Small intestine (tissue), 7 donors: ENCODE results near the gene SLC9A2. TPM values are rescaled to one million over a fixed set of nuclear protein-coding genes. Genes with fewer than 3 reads are reported as not detected.

Experiments used
- DNase-seq, 2 donors: peaks; one replicate each; pipeline versions ENCODE4 v3.0.0 to v3.0.0-alpha.2; 2013
- FAIRE-seq: peaks from 2 replicates; lab custom pipeline; 2012; peaks lifted over from hg19 to GRCh38; lab: Jason Lieb, UNC
- H3K27ac ChIP-seq, 3 donors: one replicate each; pipeline ENCODE4 v1.5.1; 2013; ENCODE audit warnings: low read length in 2 of 3, mild to moderate bottlenecking in 2 of 3, control low read depth in 1 of 3, inconsistent platforms in 1 of 3, low read depth in 1 of 3, moderate library complexity in 1 of 3
- H3K27me3 ChIP-seq, 3 donors: one replicate each; pipeline ENCODE4 v1.6.1; 2013; ENCODE audit warnings: low read length in 3 of 3, inconsistent platforms in 1 of 3; ENCODE audit not compliant: control insufficient read depth in 3 of 3, insufficient read depth in 3 of 3
- H3K36me3 ChIP-seq, 3 donors: one replicate each; pipeline ENCODE4 v1.6.1; 2013; ENCODE audit warnings: low read length in 3 of 3, inconsistent platforms in 1 of 3, low read depth in 1 of 3, mild to moderate bottlenecking in 1 of 3, moderate library complexity in 1 of 3; ENCODE audit not compliant: control insufficient read depth in 3 of 3, insufficient read depth in 2 of 3
- H3K4me1 ChIP-seq, 3 donors: one replicate each; pipeline ENCODE4 v1.6.1; 2013; ENCODE audit warnings: low read length in 2 of 3, inconsistent platforms in 1 of 3, low read depth in 1 of 3, mild to moderate bottlenecking in 1 of 3, moderate library complexity in 1 of 3; ENCODE audit not compliant: control insufficient read depth in 3 of 3, insufficient read depth in 2 of 3
- H3K4me3 ChIP-seq, 3 donors: one replicate each; pipeline ENCODE4 v1.5.1; 2013; ENCODE audit warnings: low read length in 3 of 3, control low read depth in 1 of 3, inconsistent platforms in 1 of 3, low read depth in 1 of 3, mild to moderate bottlenecking in 1 of 3, moderate library complexity in 1 of 3
- H3K9me3 ChIP-seq, 2 donors: one replicate each; pipeline ENCODE4 v1.6.1; 2013; ENCODE audit warnings: low read depth in 1 of 2, low read length in 1 of 2; ENCODE audit not compliant: control insufficient read depth in 2 of 2, insufficient read depth in 1 of 2
- WGBS, 3 donors: extraction: QIAGEN DNeasy Blood & Tissue Kit; methylation state at CpG; one replicate each; pipeline ENCODE4 v1.1.7; 2013; 5-methylcytosine and 5-hydroxymethylcytosine counted together
- polyA plus RNA-seq, 4 donors: library from polyadenylated mRNA; stranded (reverse) in 3 of 4; unstranded in 1 of 4; fragments of 200-250 nt in 3 of 4; fragments of 120-200 nt in 1 of 4; gene quantifications; one replicate each; pipeline versions ENCODE4 v1.2.1 to v1.2.3, GENCODE V29; 2013
- donor health status: healthy with polysubstance abuse.
- donor health status: control.
- donor health status: control.
- donor health status: Bipolar disorder and iron deficiency.
- donor health status: healthy.

The SLC9A2 gene
- polyA plus RNA-seq, 4 donors = 1.4 to 4.7 (median 2.7) TPM

- no peak overlapping the region for H3K27ac ChIP-seq
- no peaks in the 10 kb centered on the region for H3K36me3 ChIP-seq
- FAIRE-seq (no peak), DNase-seq (peak in 1 of 2 donors; percentile 4)
- no peaks in the 10 kb centered on the region for H3K27me3 ChIP-seq
- H3K4me3 ChIP-seq = no peak overlapping the region
- WGBS, 3 donors = 61 to 81% (median 78%) methylated on average over 1 of the region's 1 CpG
- no peaks in the 10 kb centered on the region for H3K4me1 ChIP-seq
- no peaks in the 10 kb centered on the region for H3K9me3 ChIP-seq
These were observed 50.0 kb downstream of the SLC9A2 start for GRCh38 chr2:102669401-102669800.

GRCh38 chr2:102672107-102672776 is 52.9 kb downstream of the SLC9A2 start:
- DNase-seq (no peak), FAIRE-seq (no peak)
- H3K27ac ChIP-seq = no peak overlapping the region
- H3K27me3 ChIP-seq = no peaks in the 10 kb centered on the region
- H3K36me3 ChIP-seq = no peaks in the 10 kb centered on the region
- WGBS, 3 donors = 68 to 85% (median 76%) methylated on average over 4 of the region's 4 CpGs
- no peaks in the 10 kb centered on the region for H3K4me1 ChIP-seq
- no peak overlapping the region for H3K4me3 ChIP-seq
- H3K9me3 ChIP-seq = no peaks in the 10 kb centered on the region

- DNase-seq = no peak
- FAIRE-seq = no peak
- no peaks in the 10 kb centered on the region for H3K9me3 ChIP-seq
- no peak overlapping the region for H3K4me3 ChIP-seq
- 82 to 91% (median 88%) methylated on average over 2 of the region's 2 CpGs for WGBS, 3 donors
- H3K36me3 ChIP-seq = no peaks in the 10 kb centered on the region
- no peak overlapping the region for H3K27ac ChIP-seq
- H3K27me3 ChIP-seq = no peaks in the 10 kb centered on the region
- no peaks in the 10 kb centered on the region for H3K4me1 ChIP-seq
These were observed 55.0 kb downstream of the SLC9A2 start for GRCh38 chr2:102674370-102674769.

GRCh38 chr2:102674836-102675235 is 55.5 kb downstream of the SLC9A2 start:
- no peak overlapping the region for H3K4me3 ChIP-seq
- no peak for FAIRE-seq
- DNase-seq = no peak
- H3K27ac ChIP-seq = no peak overlapping the region
- H3K36me3 ChIP-seq = no peaks in the 10 kb centered on the region
- no peaks in the 10 kb centered on the region for H3K27me3 ChIP-seq
- no peaks in the 10 kb centered on the region for H3K4me1 ChIP-seq
- 85 to 90% (median 88%) methylated on average over 4 of the region's 4 CpGs for WGBS, 3 donors
- H3K9me3 ChIP-seq = no peaks in the 10 kb centered on the region

- 68 to 89% (median 84%) methylated on average over 4 of the region's 4 CpGs for WGBS, 3 donors
These were observed 58.2 kb downstream of the SLC9A2 start for GRCh38 chr2:102677244-102678215.

GRCh38 chr2:102678442-102678841 is 59.1 kb downstream of the SLC9A2 start:
- no peak overlapping the region for H3K27ac ChIP-seq

More at GRCh38 chr2:102677244-102678215, 58.2 kb downstream of the SLC9A2 start:
- Histone ChIP-seq H3K4me1 (no peaks in the 10 kb centered on the region), H3K27ac (no peak overlapping the region), H3K27me3 (no peaks in the 10 kb centered on the region), H3K9me3 (no peaks in the 10 kb centered on the region), H3K4me3 (no peak overlapping the region), H3K36me3 (no peaks in the 10 kb centered on the region)
- DNase-seq = no peak
- no peak for FAIRE-seq

GRCh38 chr2:102686479-102687439 is 67.4 kb downstream of the SLC9A2 start:
- FAIRE-seq (no peak), DNase-seq (no peak)
- Histone ChIP-seq H3K27ac (no peak overlapping the region), H3K4me1 (no peaks in the 10 kb centered on the region), H3K36me3 (no peaks in the 10 kb centered on the region), H3K27me3 (no peaks in the 10 kb centered on the region), H3K9me3 (no peaks in the 10 kb centered on the region), H3K4me3 (no peak overlapping the region)
- WGBS, 3 donors = 71 to 90% (median 75%) methylated on average over 11 of the region's 11 CpGs

More at GRCh38 chr2:102678442-102678841, 59.1 kb downstream of the SLC9A2 start:
- 58 to 87% (median 66%) methylated on average over 5 of the region's 5 CpGs for WGBS, 3 donors
- FAIRE-seq (no peak), DNase-seq (peak in 1 of 2 donors; percentile 56)
- Histone ChIP-seq H3K27me3 (no peaks in the 10 kb centered on the region), H3K4me1 (no peaks in the 10 kb centered on the region), H3K36me3 (no peaks in the 10 kb centered on the region), H3K4me3 (no peak overlapping the region), H3K9me3 (no peaks in the 10 kb centered on the region)
